H9 (cell line): ENCODE measurements around the gene UBQLN4. TPM values are rescaled to one million over a fixed set of nuclear protein-coding genes. Genes with fewer than 3 reads are reported as not detected.
A peak's percentile ranks its signal among the peaks of the same experiment; 100 is the strongest.

Source experiments
- DNase-seq: peaks from one replicate; pipeline ENCODE4 v3.0.0-alpha.2; 2017
- H2AFZ ChIP-seq: one replicate; pipeline ENCODE4 v1.6.1; 2013; ENCODE audit warnings: mild to moderate bottlenecking, low read length, control low read depth, moderate library complexity
- H2AK5ac ChIP-seq: 2 replicates; pipeline ENCODE4 v1.6.1; 2013; ENCODE audit warnings: low read length, control low read depth, mixed read lengths; ENCODE audit not compliant: insufficient read length
- H2BK120ac ChIP-seq: one replicate; pipeline ENCODE4 v1.6.1; 2013; ENCODE audit warnings: low read depth, mild to moderate bottlenecking, low read length, control low read depth, inconsistent platforms; ENCODE audit not compliant: poor library complexity, severe bottlenecking
- H2BK12ac ChIP-seq: 2 replicates; pipeline ENCODE4 v1.6.1; 2013; ENCODE audit warnings: low read length, control low read depth, mixed read lengths, low read depth; ENCODE audit not compliant: insufficient read length
- H2BK15ac ChIP-seq: 2 replicates; pipeline ENCODE4 v1.6.1; 2013; ENCODE audit warnings: low read depth, low read length, control low read depth
- H2BK20ac ChIP-seq: one replicate; pipeline ENCODE4 v1.6.1; 2013; ENCODE audit warnings: low read depth, mild to moderate bottlenecking, low read length, control low read depth, inconsistent platforms; ENCODE audit not compliant: poor library complexity, severe bottlenecking
- H2BK5ac ChIP-seq: 2 replicates; pipeline ENCODE4 v1.6.1; 2013; ENCODE audit warnings: low read length, control low read depth, mixed read lengths; ENCODE audit not compliant: insufficient read length
- H3K14ac ChIP-seq: 2 replicates; pipeline ENCODE4 v1.6.1; 2013; ENCODE audit warnings: low read length, control low read depth; ENCODE audit not compliant: insufficient read depth
- H3K18ac ChIP-seq: 2 replicates; pipeline ENCODE4 v1.6.1; 2013; ENCODE audit warnings: low read depth, mild to moderate bottlenecking, mixed read lengths, low read length, control low read depth; ENCODE audit not compliant: insufficient read length
- H3K23ac ChIP-seq: 2 replicates; pipeline ENCODE4 v1.6.1; 2013; ENCODE audit warnings: low read length, control low read depth, mixed read lengths, low read depth; ENCODE audit not compliant: insufficient read length
- H3K23me2 ChIP-seq: 2 replicates; pipeline ENCODE4 v1.6.1; 2013; ENCODE audit warnings: low read depth, mild to moderate bottlenecking, mixed read lengths, low read length, control low read depth; ENCODE audit not compliant: insufficient read length, poor library complexity, severe bottlenecking
- H3K27ac ChIP-seq: 2 replicates; pipeline ENCODE4 v1.5.1; 2013; ENCODE audit warnings: low read length, control low read depth, mixed read lengths, low read depth; ENCODE audit not compliant: insufficient read length
- H3K27me3 ChIP-seq: 2 replicates; pipeline ENCODE4 v1.6.1; 2013; ENCODE audit warnings: low read length, control low read depth, inconsistent platforms; ENCODE audit not compliant: insufficient read depth
- H3K4ac ChIP-seq: 2 replicates; pipeline ENCODE4 v1.6.1; 2013; ENCODE audit warnings: low read depth, mild to moderate bottlenecking, control low read depth, inconsistent platforms, low read length, moderate library complexity
- H3K4me1 ChIP-seq: 2 replicates; pipeline ENCODE4 v1.6.1; 2013; ENCODE audit warnings: low read length, control low read depth, inconsistent platforms; ENCODE audit not compliant: insufficient read depth
- H3K4me2 ChIP-seq: 2 replicates; pipeline ENCODE4 v1.6.1; 2013; ENCODE audit warnings: low read length, control low read depth, mixed read lengths; ENCODE audit not compliant: insufficient read length, insufficient read depth
- H3K56ac ChIP-seq: 2 replicates; pipeline ENCODE4 v1.6.1; 2013; ENCODE audit warnings: low read depth, mild to moderate bottlenecking, mixed read lengths, low read length, control low read depth; ENCODE audit not compliant: insufficient read length
- H3K79me1 ChIP-seq: 2 replicates; pipeline ENCODE4 v1.6.1; 2013; ENCODE audit warnings: low read depth, mild to moderate bottlenecking, moderate library complexity, low read length, control low read depth, inconsistent platforms; ENCODE audit not compliant: insufficient read depth, poor library complexity, severe bottlenecking
- H3K79me2 ChIP-seq: 2 replicates; pipeline ENCODE4 v1.6.1; 2013; ENCODE audit warnings: low read length, control low read depth, inconsistent platforms; ENCODE audit not compliant: insufficient read depth
- H3K9ac ChIP-seq: 2 replicates; pipeline ENCODE4 v1.6.1; 2013; ENCODE audit warnings: low read length, control low read depth, mixed read lengths; ENCODE audit not compliant: insufficient read length; ENCODE audit errors: extremely low read depth
- H3K9me3 ChIP-seq: one replicate; pipeline ENCODE4 v1.6.1; 2013; ENCODE audit warnings: low read depth, low read length, inconsistent platforms; ENCODE audit not compliant: control insufficient read depth
- H3T11ph ChIP-seq: one replicate; pipeline ENCODE4 v1.6.1; 2013; ENCODE audit warnings: mild to moderate bottlenecking, low read length, control low read depth, inconsistent platforms
- H4K20me1 ChIP-seq: one replicate; pipeline ENCODE4 v1.6.1; 2013; ENCODE audit not compliant: control insufficient read depth, insufficient read length, insufficient read depth
- H4K5ac ChIP-seq: 2 replicates; pipeline ENCODE4 v1.6.1; 2013; ENCODE audit warnings: low read depth, mild to moderate bottlenecking, mixed read lengths, low read length, control low read depth; ENCODE audit not compliant: insufficient read length
- H4K8ac ChIP-seq: replicated peaks from 2 replicates; pipeline ENCODE4 v1.6.1; 2013; ENCODE audit warnings: low read length, control low read depth, mixed read lengths, low read depth; ENCODE audit not compliant: insufficient read length
- H4K91ac ChIP-seq: 2 replicates; pipeline ENCODE4 v1.6.1; 2013; ENCODE audit warnings: low read depth, mild to moderate bottlenecking, moderate library complexity, mixed read lengths, low read length, control low read depth; ENCODE audit not compliant: insufficient read length
- H3K27ac Mint-ChIP-seq, 3 experiments: 2 replicates in 2 of 3; 3 replicates in 1 of 3; pipeline ENCODE4 v1.8.0; 2020 to 2021; ENCODE audit warnings: mixed read lengths in 3 of 3, mild to moderate bottlenecking in 1 of 3, moderate library complexity in 1 of 3
- H3K27me3 Mint-ChIP-seq: 2 replicates; pipeline ENCODE4 v1.8.0; 2021; ENCODE audit warnings: low read depth, mild to moderate bottlenecking, moderate library complexity, mixed read lengths
- H3K36me3 Mint-ChIP-seq, 3 experiments: 2 replicates in 2 of 3; 3 replicates in 1 of 3; pipeline ENCODE4 v1.8.0; 2020 to 2021; ENCODE audit warnings: low read depth in 3 of 3, mixed read lengths in 3 of 3; ENCODE audit not compliant: insufficient read depth in 1 of 3
- H3K4me1 Mint-ChIP-seq, 2 experiments: 2 replicates each; pipeline ENCODE4 v1.8.0; 2020; ENCODE audit warnings: mixed read lengths in 2 of 2
- H3K4me3 Mint-ChIP-seq, 2 experiments: 2 replicates in 1 of 2; 3 replicates in 1 of 2; pipeline ENCODE4 v1.8.0; 2020 to 2021; ENCODE audit warnings: mild to moderate bottlenecking in 2 of 2, mixed read lengths in 2 of 2, moderate library complexity in 1 of 2
- H3K9me3 Mint-ChIP-seq, 2 experiments: 2 replicates in 1 of 2; 3 replicates in 1 of 2; pipeline ENCODE4 v1.8.0; 2020; ENCODE audit warnings: mild to moderate bottlenecking in 2 of 2, mixed read lengths in 2 of 2, moderate library complexity in 1 of 2
- CTCF ChIP-seq: fragments of 200-600 bp; sonication (generic); conservative IDR thresholded peaks from 3 replicates; pipeline ENCODE4 v1.8.0; 2021; ENCODE audit warnings: antibody characterized with exemption, mild to moderate bottlenecking
- WGBS: extraction: QIAGEN DNeasy Blood & Tissue Kit; methylation state at CpG from one replicate; pipeline ENCODE4 v1.1.7; 2013; ENCODE audit warnings: missing lambda C conversion rate, low lambda C conversion rate, mixed read lengths; ENCODE audit not compliant: insufficient read length; ENCODE audit errors: extremely low coverage; 5-methylcytosine and 5-hydroxymethylcytosine counted together
- total RNA-seq: library from RNA; stranded (reverse); gene quantifications from 2 replicates; pipeline ENCODE4 v1.2.1, GENCODE V29; 2021

Gene UBQLN4
- total RNA-seq, 1 experiment from 2014 or later = 49.4 TPM

GRCh38 chr1:156009404-156009803, 44.2 kb downstream of the UBQLN4 start:
- Histone ChIP-seq H4K20me1 (no peaks in the 10 kb centered on the region), H3T11ph (no peak overlapping the region), H3K4ac (no peak overlapping the region), H2BK5ac (no peak overlapping the region), H4K91ac (no peak overlapping the region), H2AFZ (no peak overlapping the region), H3K9me3 (no peaks in the 10 kb centered on the region), H2BK120ac (no peak overlapping the region), H4K5ac (no peak overlapping the region), H2BK20ac (no peak overlapping the region), H3K27me3 (no peaks in the 10 kb centered on the region), H3K4me1 (no peaks in the 10 kb centered on the region), H3K79me1 (no peaks in the 10 kb centered on the region), H3K4me2 (no peak overlapping the region), H4K8ac (no peak overlapping the region), H3K14ac (no peak overlapping the region), H3K27ac (no peak overlapping the region), H3K23ac (no peak overlapping the region), H2AK5ac (no peak overlapping the region), H2BK15ac (no peak overlapping the region), H3K9ac (no peak overlapping the region), H3K56ac (no peak overlapping the region), H3K23me2 (no peaks in the 10 kb centered on the region), H3K18ac (no peak overlapping the region), H2BK12ac (no peak overlapping the region), H3K79me2 (no peaks in the 10 kb centered on the region)
- Mint-ChIP-seq H3K27ac (peak overlapping the region in 2 of 3 experiments; percentile 49 to 91; a peak in 4 of 7 replicates), H3K27me3 (no peaks in the 10 kb centered on the region), H3K4me1 (peaks cover 4 to 8% of the 10 kb centered on the region in 2 experiments; a peak in 3 of 4 replicates), H3K4me3 (no peak overlapping the region), H3K36me3 (peaks cover 29 to 58% (median 47%) of the 10 kb centered on the region in 3 experiments; a peak in 6 of 7 replicates), H3K9me3 (no peaks in the 10 kb centered on the region)
- no peak for DNase-seq
- TF ChIP-seq CTCF = no peak
- WGBS = no CpG with 5 or more reads among the region's 3 CpGs
